ENCODE measurements around the gene HLA-B. TPM values are rescaled to one million over a fixed set of nuclear protein-coding genes. Genes with fewer than 3 reads are reported as not detected.

The HLA-B gene
- total RNA-seq, 4 donors from 2014 or later, result 835 to 3,384 (median 2,517) TPM

GRCh38 chr6:31354158-31354863, 2.7 kb downstream of the HLA-B start:
- Histone ChIP-seq H3K36me3 (peaks cover 0 to 24% (median 2%) of the 10 kb centered on the region in 3 donors), H3K27me3 (no peaks in the 10 kb centered on the region), H3K9me3 (no peaks in the 10 kb centered on the region), H3K27ac (peak overlapping the region in 1 of 4 donors; percentile 86), H3K4me3 (peak overlapping the region; percentile 63 to 96 (median 80)), H3K4me1 (peaks cover 0 to 27% (median 17%) of the 10 kb centered on the region in 4 donors)
- DNase-seq, result no peak
- TF ChIP-seq POLR2A (IDR thresholded peaks at IDR 0.05), result no peak
- TF ChIP-seq, protein P1, sequence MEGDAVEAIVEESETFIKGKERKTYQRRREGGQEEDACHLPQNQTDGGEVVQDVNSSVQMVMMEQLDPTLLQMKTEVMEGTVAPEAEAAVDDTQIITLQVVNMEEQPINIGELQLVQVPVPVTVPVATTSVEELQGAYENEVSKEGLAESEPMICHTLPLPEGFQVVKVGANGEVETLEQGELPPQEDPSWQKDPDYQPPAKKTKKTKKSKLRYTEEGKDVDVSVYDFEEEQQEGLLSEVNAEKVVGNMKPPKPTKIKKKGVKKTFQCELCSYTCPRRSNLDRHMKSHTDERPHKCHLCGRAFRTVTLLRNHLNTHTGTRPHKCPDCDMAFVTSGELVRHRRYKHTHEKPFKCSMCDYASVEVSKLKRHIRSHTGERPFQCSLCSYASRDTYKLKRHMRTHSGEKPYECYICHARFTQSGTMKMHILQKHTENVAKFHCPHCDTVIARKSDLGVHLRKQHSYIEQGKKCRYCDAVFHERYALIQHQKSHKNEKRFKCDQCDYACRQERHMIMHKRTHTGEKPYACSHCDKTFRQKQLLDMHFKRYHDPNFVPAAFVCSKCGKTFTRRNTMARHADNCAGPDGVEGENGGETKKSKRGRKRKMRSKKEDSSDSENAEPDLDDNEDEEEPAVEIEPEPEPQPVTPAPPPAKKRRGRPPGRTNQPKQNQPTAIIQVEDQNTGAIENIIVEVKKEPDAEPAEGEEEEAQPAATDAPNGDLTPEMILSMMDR (IDR thresholded peaks at IDR 0.05), result no peak

DNA sequence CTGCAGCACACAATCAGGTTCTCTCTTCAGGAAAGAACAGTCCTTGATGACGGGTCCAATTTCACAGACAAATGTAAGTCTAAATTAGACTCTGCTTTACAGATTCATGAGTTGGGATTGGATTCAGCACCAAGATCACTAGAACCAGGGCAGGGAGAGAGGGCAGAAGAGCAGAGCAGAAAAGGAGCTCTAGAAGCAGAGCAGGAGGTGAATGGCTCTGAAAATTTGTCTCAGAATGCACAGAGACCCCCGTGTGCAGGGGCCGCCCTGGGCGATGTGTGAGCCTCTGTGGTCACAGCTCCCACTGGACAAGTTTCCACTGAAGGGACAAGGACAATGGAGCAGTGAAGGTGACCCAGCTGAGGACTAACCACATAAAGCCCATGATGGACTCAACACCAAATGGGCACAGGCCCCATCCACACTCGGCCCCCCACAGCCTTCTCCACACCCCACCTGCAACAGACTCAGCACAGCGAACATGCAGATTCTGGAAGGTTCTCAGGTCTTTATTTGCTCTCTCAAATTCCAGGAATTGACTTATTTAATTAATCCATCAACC, 3.5 kb downstream of the HLA-B start:
- DNase-seq, result no peak
- H3K9me3 ChIP-seq, result no peaks in the 10 kb centered on the region
- H3K27ac ChIP-seq, result peak overlapping the region in 2 of 4 donors; percentile 0 to 52
- peak overlapping the region in 1 of 4 donors; percentile 63 for H3K4me3 ChIP-seq
- no peak for TF ChIP-seq POLR2A (IDR thresholded peaks at IDR 0.05)
- TF ChIP-seq, protein P1 (IDR thresholded peaks at IDR 0.05), result no peak
- H3K36me3 ChIP-seq, result peaks cover 0 to 24% (median 2%) of the 10 kb centered on the region in 3 donors
- peaks cover 0 to 27% (median 17%) of the 10 kb centered on the region in 4 donors for H3K4me1 ChIP-seq
- no peaks in the 10 kb centered on the region for H3K27me3 ChIP-seq

DNA sequence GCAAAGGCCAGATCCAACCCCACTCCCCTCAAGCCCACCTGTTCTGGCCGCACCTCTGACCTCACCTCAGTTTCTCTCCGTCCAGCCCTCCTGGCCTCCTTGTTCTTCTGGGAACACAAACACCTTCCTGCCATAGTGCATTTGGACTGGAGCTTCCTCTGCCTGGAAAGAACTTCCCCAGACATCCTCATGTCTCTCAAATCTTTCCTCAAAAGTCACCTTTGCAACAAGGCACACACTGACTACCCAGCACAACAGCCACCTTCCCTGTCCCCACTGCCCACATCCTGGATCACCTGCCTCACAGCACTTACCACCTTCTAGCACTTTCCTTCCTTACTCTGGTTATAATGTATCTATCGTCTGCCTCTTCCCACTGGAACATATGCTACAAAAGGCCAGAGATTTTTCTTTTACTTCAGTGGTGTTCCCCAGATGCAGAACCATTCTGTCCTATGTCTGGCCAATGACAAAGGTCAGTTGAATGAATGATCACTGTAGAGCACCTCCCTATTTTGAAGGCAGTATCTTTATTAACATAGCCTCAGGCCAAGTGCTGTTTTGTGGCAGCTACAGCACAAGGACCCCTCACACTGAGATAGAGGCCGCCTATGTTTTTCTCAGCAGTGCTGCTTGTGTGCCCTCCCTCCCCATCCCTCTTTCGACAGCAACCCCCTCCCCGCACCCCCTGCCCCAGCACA, 4.1 kb downstream of the HLA-B start:
- Histone ChIP-seq H3K4me1 (peaks cover 0 to 27% (median 17%) of the 10 kb centered on the region in 4 donors), H3K4me3 (peak overlapping the region in 1 of 4 donors; percentile 63), H3K9me3 (no peaks in the 10 kb centered on the region), H3K27me3 (no peaks in the 10 kb centered on the region), H3K27ac (peak overlapping the region in 2 of 4 donors; percentile 0 to 52), H3K36me3 (peaks cover 0 to 24% (median 2%) of the 10 kb centered on the region in 3 donors)
- DNase-seq, result peak in 1 of 3 donors; percentile 62
- TF ChIP-seq POLR2A (IDR thresholded peaks at IDR 0.05), result no peak
- TF ChIP-seq, protein P1 (IDR thresholded peaks at IDR 0.05), result no peak

GRCh38 chr6:31352310-31352682, 4.7 kb downstream of the HLA-B start:
- Histone ChIP-seq H3K4me3 (no peak overlapping the region), H3K36me3 (peaks cover 0 to 24% (median 2%) of the 10 kb centered on the region in 3 donors), H3K4me1 (peaks cover 0 to 27% (median 17%) of the 10 kb centered on the region in 4 donors), H3K9me3 (no peaks in the 10 kb centered on the region), H3K27ac (peak overlapping the region in 1 of 4 donors; percentile 52), H3K27me3 (no peaks in the 10 kb centered on the region)
- no peak for DNase-seq
- TF ChIP-seq, protein P1 (IDR thresholded peaks at IDR 0.05), result no peak
- TF ChIP-seq POLR2A (IDR thresholded peaks at IDR 0.05), result no peak

DNA sequence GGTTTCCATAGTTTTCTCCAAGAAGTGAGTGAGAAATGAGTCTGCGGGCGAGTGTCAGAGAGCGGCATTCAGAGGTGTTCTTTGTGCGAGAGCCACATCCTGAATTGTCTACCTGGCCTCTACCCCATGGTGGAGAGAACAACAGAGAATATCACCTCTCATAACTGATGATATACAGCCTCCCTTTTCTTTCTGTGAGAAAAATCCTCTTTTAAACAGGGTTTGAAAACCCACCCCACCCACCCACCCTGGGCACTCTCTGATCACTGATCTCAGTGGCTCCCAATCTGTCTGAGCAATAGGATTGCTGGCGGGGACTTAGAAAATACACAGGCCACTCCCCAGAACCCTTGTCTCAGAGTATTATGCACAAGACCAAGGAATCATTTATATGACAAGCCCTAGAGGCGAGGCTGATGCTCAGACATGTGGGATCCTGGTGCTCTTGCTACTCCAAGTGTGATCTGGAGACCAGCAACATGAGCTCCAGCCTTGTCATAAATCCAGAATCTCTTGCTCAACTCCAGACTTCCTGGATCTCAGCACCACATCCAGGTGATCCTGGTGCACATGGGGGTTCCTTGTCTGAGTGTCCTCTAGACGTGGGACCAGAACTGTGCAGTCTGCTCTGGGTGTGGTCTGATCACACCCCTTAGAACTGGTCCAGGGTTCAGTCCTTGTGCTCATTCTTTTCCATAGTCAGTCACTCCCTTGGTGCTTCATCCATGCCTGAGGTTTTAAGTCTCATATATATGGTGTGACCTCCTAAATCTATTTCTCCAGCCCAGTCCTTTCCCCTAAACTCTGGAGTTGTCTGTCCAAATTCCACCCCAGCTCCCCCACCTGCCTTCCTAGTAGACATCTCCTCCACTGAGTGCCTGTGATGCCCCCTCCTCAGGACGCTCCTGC, 5.3 kb downstream of the HLA-B start:
- H3K4me1 ChIP-seq, result peaks cover 0 to 27% (median 17%) of the 10 kb centered on the region in 4 donors
- TF ChIP-seq, protein P1 (IDR thresholded peaks at IDR 0.05), result no peak
- H3K36me3 ChIP-seq, result peaks cover 0 to 24% (median 2%) of the 10 kb centered on the region in 3 donors
- H3K4me3 ChIP-seq, result no peak overlapping the region
- H3K27ac ChIP-seq, result no peak overlapping the region
- H3K27me3 ChIP-seq, result no peaks in the 10 kb centered on the region
- peak in 1 of 3 donors; percentile 54 for DNase-seq
- H3K9me3 ChIP-seq, result no peaks in the 10 kb centered on the region

All from Peyer's patch (tissue), 4 donors.